GM23248 (cell line): Measurements from ENCODE around the gene LIN28B.

Source experiments
- EZH2 ChIP-seq: fragments of 200-600 bp; sonication (generic); IDR thresholded peaks from 2 replicates; pipeline ENCODE4 v1.6.1; 2018; ENCODE audit warnings: antibody characterized with exemption, mild to moderate bottlenecking; ENCODE audit not compliant: insufficient read depth, poor library complexity, severe bottlenecking
- EZH2phosphoT487 ChIP-seq: fragments of 200-600 bp; sonication (generic); IDR thresholded peaks from 2 replicates; pipeline ENCODE4 v1.6.1; 2018; ENCODE audit warnings: antibody characterized with exemption, moderate library complexity, mild to moderate bottlenecking, low read depth; ENCODE audit not compliant: insufficient read depth

GRCh38 chr6:105001906-105002305 lies 45.0 kb downstream of the LIN28B start:
- no peak for TF ChIP-seq EZH2
- no peak for TF ChIP-seq EZH2phosphoT487
